GM18498 (cell line): Measurements from ENCODE around the gene THSD4.

ENCODE experiments used
- ATAC-seq: cut with Tn5 transposase; IDR thresholded peaks from one replicate; pipeline ENCODE4 v1.9.1; 2021; ENCODE audit warnings: mild to moderate bottlenecking, moderate library complexity; ENCODE audit not compliant: unreplicated experiment

The THSD4 gene

DNA sequence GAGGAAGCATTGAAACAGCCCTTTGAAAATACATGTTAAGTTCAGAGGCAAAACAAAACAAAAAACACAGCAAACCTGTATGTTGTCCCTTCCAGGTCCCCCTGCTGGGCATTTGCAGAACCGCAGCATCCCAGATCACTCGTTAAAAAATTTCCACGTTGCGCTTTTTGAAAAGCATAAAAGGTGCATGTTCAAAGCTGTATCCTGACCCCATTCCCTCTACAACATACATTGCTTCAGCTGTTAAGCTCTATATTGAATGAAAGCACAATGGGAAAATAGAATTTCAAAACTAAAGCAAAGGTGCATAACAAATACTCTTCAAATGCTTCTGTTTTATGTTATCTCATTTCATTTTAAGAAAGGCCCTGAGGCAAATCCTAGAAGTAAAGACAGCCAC lies 328.3 kb downstream of the THSD4 start:
- ATAC-seq = no peak

DNA sequence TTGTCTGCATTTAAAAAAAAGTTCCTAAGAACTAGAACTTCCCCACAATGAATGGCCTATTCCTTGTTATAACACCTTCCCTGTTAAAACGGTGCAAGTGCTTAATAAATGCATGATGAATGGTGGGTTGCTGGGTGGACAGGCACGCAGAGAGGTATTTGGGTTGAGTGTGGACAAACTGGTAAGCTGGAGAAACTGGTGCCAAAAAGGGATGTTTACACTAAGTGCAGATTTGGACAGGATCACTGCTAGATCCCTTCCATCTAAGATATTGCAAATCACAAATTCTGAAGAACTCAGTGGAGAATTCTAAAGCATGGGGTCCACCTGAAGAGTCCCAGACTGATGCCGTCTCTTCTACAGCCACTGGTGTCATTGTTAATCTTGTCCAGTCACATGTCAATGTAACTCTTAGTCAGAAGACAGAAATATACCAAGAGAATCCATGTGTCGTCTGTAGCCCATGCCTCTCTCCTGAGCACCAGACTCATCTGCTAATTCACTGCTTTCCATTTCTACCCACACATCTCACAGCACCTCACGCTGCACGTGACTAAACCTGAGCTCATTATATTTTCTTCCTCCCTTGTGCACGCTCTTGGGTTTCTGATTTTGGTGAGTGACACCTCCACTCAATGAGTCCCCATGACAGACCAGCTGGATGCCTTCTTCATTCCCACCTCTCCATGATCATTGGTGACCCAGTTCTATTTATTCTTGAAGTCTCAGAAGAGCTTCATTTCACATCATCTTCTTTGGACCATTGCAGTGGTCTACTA lies 328.9 kb downstream of the THSD4 start:
- no peak for ATAC-seq

DNA sequence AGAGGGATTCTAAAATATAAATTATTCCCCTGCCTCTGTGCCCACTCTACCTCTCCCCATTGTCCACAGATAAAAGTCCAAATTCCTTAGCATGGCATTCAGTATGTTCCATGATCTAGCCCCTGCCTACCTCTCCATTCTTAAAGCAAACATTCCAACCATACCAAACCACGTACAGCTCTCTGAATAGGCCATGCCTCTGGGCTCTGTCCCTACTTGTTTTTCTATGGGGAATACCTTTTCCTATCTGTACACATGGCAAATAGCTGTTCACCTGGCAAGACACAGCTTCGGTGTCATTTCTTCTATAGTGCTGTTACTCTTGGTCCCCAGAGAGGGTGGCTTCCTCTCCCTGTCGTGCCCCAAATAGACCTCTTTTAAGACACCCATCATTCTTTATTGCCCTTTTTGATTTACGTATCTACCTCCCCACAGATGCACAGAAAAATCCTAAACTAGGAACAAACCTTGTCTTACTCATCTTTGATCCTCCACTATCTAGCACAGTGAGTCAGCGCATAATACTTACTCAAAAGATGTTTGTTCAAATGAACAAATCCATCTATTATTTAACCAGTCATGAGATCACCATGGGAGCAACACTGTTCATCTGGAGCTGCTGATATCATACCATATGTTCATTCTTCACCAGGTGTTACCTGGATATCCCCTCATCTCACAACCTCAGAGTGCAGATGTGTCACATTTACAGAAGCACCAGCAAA lies 329.8 kb downstream of the THSD4 start:
- no peak for ATAC-seq

DNA sequence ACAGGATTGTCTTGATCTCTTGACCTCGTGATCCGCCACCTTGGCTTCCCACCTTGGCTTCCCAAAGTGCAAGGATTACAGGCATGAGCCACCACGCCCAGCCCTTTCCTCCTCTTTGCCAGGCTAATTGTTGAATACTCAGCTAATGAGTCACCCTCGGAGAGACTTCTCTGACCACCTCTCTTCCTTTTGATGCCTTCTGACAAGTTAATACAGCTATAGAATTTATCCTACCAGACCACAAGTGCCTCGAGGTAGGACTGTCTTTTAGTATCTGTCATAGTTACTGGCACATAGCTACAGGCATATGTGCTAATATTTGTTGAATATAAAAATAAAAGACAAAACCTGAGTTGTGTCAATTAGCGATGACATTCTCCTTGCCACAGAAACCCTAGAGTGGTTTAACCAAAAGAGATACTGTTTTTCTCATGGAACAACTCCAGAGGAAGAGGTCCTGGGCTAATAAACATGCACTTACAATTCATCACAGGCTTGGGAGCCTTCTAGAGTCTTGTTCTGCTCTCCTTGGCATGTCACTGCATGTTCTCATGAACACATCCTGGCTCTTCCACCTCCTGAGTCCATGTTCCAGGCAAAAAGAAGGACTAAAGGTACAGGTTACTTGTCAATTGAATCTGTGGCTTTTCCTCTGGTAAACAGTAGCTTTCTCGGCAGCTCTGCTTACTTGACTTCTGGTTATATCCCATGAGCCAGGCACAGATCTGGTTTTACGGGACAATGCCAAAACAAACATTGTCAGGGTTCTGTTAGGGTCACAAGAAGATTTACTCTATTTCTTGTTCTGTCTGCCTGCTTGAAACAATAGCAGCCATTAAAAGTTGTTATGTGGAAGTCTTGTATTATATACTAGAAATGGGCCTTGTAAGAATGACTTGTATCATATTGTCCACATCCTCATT lies 332.3 kb downstream of the THSD4 start:
- ATAC-seq = no peak

DNA sequence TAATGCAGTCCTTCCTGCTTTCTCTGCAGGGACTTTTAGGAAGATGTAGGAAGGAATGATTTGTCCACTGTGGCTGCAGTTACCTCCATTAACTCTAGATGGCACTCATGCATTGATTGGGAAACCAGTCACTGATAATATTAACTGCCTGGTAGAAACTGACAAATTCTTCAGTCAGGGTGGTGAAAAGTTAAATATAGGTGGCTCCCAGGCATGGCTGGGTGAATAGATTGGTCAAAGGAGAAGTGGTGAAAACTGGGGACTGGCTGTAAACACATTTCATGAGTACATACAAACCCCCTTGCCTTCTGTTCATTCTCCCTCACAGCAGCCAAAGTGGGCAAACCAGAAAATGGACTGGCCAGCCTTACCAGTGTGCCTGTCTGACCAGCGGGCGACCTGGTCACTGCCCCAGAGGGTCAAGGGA lies 333.4 kb downstream of the THSD4 start:
- no peak for ATAC-seq

DNA sequence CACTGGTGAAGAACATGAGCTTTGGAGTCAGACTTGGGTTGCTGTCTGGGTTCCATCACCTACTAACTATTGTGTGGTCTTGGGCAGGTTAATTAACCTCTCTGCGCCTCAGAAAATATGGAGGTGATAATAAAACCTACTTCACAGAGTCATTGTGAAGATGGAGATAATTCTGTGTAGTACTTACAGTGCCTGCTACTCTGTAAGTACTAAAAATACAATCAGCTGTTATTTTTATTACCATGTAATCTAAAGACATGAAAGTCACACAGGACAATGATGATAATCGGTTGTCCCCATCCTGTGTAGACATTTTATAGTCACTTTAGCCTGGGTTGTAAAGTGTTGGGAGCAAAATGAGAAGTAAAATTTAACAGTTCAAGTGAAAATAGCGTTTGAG lies 334.1 kb downstream of the THSD4 start:
- ATAC-seq = no peak

DNA sequence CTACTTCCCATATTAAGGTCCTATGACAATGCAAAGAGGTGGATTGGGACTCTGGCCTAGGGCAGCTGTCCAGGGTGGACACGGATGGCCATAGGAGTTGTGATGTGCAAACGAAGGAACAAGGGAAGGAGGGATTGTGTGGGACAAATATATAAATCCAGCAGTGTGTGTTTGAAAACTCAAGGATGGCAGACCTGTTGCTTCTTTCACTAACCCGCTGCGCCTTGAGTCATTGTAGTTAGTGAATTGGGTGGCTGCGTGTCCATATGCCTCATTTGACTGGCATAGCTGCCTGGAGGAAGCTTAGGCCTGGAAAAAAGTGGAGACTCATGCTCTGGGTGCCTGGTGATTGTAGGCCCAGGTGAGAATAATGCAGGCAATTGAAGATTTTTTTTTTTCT lies 334.7 kb downstream of the THSD4 start:
- ATAC-seq = no peak

DNA sequence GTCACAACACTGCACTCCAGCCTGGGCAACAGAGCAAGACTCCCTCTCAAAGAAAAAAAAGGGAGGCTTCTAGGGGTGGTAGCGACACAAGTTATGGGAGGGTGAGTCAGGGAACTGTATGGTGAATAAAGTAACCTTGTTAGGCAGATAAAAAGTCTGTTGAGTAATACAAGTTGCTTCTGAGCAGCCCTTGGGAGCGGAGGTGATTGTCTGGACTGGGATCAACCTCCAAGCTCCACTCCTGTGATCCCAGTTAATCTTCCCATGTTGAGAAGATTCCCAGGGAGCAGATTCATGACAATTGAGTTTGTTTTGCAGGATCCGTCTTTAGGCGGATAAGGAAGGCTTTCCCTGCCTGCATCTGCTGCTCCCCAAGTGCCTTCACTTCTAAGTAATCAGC lies 335.9 kb downstream of the THSD4 start:
- no peak for ATAC-seq

DNA sequence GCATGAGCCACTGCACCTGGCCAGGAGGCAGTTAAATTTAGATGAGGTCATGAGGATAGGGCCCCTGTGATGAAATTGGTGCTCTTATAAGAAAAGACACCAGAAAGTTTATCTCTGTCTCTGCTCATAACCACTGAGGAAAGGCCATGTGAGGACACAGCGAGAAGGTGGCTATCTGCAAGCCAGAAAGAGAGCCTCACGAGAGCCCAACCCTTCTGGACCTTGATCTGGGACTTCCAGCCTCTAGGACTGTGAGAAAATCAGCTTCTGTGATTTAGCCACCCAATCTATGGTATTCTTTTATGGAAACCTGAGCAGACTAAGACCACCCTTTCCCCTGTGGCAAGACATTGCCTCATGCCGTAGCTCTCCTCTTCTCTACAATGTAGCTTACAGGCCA lies 337.6 kb downstream of the THSD4 start:
- no peak for ATAC-seq

DNA sequence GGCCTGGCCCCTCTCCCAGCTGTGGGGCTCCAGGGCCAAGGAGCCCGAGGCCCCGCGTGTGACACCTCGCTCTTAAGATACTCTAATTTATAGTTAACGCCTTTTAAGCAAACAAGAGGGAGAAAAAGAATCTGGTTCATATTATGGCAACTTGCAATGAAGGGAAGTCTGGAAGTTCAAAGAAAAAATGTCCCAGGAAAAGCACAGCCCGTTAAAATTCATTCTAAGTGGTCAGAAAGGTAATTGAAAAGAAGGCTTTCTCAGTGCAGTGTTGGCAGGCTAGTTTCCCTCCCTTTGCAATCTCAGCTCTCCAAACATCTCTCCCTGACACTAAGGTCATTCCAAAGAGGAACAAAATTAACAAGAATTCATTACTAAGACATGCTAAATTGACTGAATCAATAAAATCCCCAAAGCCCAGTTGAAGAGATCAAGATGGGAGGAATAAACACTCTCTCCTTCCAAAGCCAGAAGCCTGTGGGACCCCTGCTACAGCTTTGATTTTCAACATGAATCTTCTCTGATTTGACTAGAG lies 339.3 kb downstream of the THSD4 start:
- no peak for ATAC-seq

DNA sequence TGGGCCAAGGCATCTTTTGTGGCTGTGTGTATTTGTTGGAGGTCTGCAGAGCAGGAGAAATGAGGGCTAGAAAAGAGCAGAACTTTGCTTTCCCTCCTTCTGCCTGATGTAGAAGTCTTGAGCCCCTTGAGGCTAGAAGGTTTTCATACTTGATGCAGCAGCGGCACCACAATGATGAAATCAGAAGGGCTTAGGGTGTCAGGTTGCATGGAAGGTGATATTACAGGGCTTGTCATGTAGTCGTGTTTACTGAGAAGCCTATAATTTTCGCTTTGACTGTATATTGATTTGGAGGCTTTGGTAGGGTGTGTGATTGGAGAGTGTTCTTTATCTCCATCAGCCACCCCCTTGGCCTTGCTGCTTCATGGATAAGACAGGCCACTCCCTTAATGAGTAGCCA lies 339.8 kb downstream of the THSD4 start:
- no peak for ATAC-seq

DNA sequence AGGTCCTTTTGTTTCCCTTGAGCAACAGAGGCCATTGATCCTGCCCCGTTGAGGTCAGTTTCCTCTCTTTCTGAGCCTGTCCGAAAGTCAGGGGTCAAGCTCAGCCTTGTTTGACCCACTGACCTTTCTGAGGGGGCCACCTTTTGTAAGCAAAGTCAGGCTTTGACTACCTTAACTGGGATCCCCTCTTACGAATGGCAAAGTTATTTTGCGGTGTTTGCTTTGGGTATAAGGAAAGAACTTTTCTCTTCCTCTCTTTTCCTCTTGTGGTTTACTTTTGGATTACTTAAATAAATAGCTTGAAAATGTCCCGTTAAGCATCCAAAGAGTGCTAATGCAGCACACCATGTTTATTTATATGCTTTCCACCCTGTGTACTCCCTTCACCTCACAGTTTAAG lies 340.6 kb downstream of the THSD4 start:
- ATAC-seq = no peak

DNA sequence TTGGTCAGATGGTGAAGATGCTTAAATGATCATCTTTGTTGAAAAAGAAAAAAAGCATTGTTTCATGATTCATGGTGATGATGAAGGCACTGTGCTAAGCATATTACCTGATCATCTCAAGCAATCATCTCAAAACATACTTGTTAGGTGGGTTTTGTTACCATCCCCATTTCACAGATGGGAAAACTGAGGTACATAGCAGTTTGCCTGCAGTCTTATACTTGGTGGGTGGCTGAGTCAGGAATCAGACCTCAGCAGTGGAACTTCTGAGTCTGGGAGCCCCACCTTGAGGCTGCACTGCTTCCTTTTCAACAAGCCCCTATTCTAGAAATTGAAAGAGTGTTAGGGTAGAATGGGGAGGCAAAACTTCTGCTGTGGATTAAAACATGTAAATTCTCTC lies 341.1 kb downstream of the THSD4 start:
- ATAC-seq = no peak

DNA sequence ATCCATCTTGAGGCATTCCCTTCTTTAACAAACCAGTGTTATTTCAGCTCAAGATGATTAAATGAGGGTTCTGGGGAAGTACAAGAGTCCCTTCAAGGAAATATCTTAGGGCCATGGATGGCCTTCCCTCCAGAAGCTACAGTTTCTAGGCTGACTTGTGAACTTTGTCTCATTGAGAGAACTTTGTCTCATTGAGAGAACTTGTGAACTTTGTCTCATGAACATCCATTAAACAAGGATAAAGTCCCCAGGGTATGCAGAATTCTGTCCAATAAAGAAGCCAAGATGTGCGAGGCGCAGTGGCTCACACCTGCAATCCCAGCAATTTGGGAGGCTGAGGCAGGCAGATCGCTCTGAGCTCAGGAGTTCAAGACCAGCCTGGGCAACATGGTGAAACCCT lies 341.5 kb downstream of the THSD4 start:
- ATAC-seq = no peak

DNA sequence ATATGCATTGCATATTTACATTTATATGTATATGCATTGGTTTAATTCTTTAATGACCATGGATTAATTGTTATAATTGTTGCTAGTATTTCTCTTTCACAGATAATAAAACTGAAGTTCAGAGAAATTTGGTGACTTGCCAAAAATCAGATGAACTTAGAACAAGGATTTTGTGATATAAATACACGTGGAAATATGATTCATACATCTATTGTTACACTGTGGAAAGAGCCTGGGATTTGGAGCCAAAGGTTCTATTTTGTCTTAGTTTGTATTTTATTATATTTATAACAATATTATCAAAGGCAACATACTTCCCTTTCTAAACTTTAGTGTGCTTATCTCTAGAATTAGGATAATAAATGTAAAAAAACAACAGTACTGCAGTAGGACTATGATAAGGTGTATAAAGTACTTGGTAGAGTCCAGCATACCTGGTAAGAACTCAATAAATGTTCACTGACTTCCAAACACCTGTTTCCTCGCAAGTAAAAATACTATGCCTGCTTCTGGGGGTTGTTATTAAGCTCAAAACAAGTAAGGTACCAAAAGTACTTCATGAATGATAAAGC lies 342.9 kb downstream of the THSD4 start:
- no peak for ATAC-seq

DNA sequence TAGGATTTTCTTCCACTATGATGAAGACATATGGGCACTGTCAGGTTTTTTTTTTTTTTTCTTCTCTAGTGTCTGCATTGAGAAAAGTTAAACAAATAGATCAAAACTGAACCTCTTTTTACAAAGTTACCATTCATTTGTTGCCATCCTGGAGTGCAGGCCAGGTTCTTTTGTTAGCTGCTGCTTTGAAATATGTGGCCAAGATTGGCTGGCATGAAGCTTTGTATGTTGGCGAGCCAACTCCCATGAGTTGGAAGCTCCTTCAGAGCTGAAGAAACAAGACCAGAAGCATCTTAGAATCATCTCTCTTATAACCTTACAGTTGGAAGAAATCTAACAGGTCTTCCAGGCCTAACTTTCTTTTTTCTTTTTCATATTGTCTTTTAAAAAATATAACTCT lies 346.5 kb downstream of the THSD4 start:
- no peak for ATAC-seq

DNA sequence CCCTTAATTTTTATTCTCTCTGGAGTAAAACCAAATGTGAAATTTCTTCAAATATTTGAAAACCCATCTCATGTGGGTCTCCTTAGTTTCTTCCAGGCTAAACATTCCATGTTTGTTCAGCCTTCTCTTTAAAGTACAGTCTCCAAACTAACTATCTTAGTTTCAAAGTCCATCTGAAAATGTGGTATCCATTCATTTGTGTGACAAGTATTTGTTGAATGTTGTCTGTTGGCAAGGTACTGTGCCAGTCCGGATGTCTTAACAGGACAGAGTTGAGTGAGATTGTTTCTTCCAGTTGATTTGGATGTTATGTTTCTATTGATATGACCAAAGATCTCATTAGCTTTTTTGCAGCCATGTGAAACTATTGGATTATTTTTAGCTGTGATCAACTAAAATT lies 347.4 kb downstream of the THSD4 start:
- ATAC-seq = no peak

DNA sequence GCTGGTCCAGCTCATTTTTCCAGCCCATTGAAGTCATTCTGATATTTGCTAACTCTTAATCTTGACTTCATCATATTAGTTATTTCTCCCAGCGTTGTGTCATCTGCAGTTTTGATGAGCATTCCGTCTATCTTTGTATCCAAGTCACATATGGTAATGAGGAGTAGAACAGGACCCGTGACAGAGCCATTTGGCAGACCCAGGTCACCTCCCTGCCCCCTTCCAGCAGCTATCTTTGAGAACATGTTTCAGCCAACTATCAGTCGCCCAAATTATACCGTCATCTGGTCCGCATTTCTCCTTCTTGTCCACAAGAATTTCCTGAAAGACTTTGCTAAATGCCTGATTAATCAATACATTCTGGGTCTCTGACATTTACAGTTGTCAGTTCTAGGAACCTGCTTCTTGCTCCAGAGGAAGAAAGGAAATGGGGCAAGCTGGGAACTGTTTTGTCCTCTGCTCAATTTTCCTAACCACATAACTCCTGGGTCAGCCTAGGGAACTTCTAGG lies 347.9 kb downstream of the THSD4 start:
- ATAC-seq = no peak

DNA sequence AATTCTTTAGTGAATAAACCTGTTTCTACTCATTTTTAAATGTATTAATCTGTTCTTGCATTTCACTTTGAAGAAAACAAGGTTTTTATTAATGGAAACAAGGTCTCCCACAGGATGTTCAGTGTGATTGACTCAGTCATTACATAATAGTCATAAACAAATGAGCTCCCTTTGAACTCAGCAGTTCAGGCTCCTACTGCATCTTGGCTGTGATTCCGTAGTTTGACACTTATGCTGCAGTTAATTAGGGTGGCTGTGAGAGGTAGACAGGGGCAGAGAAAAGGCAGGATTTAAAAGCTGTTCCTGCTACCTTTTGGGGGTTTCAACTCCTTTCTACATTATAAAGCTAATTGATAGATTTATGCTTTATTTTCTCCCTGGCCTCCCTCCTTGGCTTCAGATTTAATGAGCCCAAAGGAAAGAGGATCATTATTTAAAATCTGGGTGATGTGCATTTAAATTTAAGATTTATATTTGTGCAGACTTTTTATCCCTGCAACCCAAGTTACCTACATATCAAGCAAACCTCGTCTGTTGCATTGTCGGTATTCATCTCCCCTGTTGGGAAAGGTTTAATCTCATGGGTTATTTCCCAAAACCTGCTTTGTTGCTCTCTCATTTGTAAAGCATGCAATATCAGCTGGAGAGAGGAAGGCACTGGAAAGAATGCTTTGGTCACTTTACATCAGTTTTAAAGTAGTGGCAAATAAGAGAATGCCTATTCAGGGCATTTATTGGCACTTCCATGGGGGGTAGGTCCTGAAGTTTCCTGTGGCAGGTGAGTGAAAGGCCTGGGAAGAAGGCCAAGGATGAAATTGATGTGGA lies 350.1 kb downstream of the THSD4 start:
- no peak for ATAC-seq

DNA sequence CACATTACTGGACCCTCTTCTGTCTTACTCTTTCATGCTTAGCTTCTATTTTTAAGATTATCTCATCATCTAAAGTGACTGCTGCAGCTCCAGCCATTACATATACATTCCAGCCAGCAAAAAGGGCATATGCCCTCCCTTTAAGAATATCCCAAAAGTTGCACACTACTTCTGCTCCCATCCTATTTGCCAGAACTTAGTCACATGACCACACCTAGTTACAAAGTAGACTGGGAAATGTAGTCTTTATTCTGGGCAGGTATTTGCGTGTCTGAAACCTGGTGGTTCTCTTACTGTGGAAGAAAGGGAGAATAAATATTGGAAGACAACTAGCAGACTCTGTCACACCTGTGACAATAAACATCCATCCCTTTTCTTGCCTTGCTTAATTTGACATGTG lies 353.4 kb downstream of the THSD4 start:
- no peak for ATAC-seq
